HG02588 (cell line): ENCODE results near the gene RHOG.

ENCODE experiments used
- ATAC-seq: cut with Tn5 transposase; IDR thresholded peaks from one replicate; pipeline ENCODE4 v1.9.1; 2021; ENCODE audit warnings: mild to moderate bottlenecking, moderate library complexity; ENCODE audit not compliant: unreplicated experiment

Gene RHOG

DNA sequence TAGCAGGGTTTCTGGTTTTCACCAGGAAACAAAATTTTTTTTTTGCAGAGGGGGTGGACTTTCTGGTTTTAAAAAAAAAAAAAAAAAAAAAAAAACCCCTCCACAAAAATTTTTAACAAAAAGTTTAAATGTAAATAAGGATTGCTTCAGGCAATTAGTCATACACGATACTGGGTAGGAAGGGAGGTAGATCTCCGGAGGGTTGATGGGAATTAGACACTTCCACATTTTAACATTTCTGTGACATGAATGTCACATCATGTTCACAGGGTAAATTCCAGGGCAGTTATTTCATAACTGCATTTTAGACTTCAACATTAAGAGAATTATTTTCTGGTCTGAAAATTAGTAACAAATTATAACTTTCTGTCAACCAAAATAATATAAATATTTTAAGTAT lies 59.3 kb downstream of the RHOG start:
- ATAC-seq = no peak
